ENCODE data around the gene RAP1GDS1. TPM values are rescaled to one million over a fixed set of nuclear protein-coding genes. Genes with fewer than 3 reads are reported as not detected.

The RAP1GDS1 gene
- total RNA-seq, 1 experiment from 2014 or later: 31.1 TPM

DNA sequence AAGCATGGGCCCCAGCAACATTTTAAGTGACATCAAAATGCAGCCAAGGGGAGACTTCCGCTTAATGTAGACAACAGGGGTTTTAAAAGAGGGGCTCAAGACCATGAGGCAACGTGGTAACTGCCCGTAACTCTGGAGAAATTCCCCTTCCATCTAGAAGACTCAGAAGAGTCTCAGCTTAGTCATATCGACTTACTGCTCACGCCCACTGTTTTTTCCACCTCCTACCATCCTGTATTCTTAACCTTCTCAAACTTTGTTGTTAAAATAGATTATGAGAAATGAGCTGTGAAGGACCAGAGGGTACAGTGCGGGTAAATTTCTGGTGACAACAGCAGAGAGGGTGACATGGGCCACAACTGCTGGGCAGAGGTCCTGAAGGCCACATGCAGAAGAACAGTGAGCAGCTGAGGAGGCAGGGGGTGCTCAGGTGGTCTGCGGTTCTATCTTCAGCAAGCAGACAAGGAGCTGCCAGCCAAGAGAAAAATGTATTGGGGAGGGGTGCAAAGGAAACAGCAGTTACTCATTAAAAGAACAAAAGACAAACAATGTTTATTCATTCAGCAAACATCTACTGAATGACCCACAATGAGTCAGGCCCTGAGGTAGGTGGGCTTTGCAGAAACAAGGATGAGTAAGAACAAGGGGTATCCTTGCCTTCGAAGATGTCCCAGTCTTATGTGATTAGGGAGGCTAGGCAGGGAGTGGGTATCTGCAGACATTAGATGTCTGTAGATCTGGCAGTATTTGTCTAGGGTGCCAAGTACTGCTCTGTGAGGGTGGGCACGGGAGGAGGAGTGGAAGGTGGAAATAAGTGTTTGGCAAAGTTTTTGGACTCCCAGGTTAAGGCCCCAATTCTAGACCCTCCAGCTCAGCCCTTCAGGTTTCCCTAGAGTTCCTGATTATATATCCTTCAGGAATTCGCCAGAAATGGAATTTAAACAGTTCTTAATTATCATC, 221.9 kb downstream of the RAP1GDS1 start:
- Histone ChIP-seq H3K79me2 (ENCODE audit: low read length) (peaks cover 34% of the 10 kb centered on the region), H4K20me1 (ENCODE audit: low read length) (no peaks in the 10 kb centered on the region), H3K9ac (ENCODE audit: low read length) (peak overlapping the region; percentile 80), H3F3A (ENCODE audit: low read length, unreplicated experiment) (no peaks in the 10 kb centered on the region), H3K4me3 (ENCODE audit: low read length) (peak overlapping the region; percentile 58), H3K36me3 (ENCODE audit: low read depth, low read length) (peaks cover 7% of the 10 kb centered on the region; the same call in 1 of the 2 replicates), H3K27me3 (ENCODE audit: low read length) (no peaks in the 10 kb centered on the region), H3K4me1 (ENCODE audit: insufficient read depth, low read length) (peaks cover 61% of the 10 kb centered on the region), H2AFZ (ENCODE audit: low read length) (peak overlapping the region; percentile 49), H3K4me2 (ENCODE audit: low read length) (peak overlapping the region; percentile 77), H3K9me2 (replicated peaks; ENCODE audit: low read length) (no peaks in the 10 kb centered on the region), H3K27ac (ENCODE audit: low read length) (peak overlapping the region; percentile 97), H3K9me3 (ENCODE audit: low read length) (no peaks in the 10 kb centered on the region)
- BruUV-seq (replicated peaks): no TSS peak
- intact Hi-C loops (cut with micrococcal nuclease): loop anchor here (1.0 to 10.0 kb wide), 3 partner anchors 92 to 171 kb away; no protein-coding TSS in a partner anchor
- POLR2A ChIA-PET (ENCODE audit: unreplicated experiment): no interaction called here
- CTCF ChIA-PET: interaction anchor here (0.7 kb wide), 1 partner anchor 177 kb away, joined by 3 read pairs; no protein-coding TSS in a partner anchor
- TF ChIP-seq EZH2 (IDR thresholded peaks at IDR 0.05; ENCODE audit: low read length, unreplicated experiment) (no peak), EZH2phosphoT487 (IDR thresholded peaks at IDR 0.05; ENCODE audit: borderline replicate concordance, low read length) (no peak)
- TF ChIP-seq, protein P1, sequence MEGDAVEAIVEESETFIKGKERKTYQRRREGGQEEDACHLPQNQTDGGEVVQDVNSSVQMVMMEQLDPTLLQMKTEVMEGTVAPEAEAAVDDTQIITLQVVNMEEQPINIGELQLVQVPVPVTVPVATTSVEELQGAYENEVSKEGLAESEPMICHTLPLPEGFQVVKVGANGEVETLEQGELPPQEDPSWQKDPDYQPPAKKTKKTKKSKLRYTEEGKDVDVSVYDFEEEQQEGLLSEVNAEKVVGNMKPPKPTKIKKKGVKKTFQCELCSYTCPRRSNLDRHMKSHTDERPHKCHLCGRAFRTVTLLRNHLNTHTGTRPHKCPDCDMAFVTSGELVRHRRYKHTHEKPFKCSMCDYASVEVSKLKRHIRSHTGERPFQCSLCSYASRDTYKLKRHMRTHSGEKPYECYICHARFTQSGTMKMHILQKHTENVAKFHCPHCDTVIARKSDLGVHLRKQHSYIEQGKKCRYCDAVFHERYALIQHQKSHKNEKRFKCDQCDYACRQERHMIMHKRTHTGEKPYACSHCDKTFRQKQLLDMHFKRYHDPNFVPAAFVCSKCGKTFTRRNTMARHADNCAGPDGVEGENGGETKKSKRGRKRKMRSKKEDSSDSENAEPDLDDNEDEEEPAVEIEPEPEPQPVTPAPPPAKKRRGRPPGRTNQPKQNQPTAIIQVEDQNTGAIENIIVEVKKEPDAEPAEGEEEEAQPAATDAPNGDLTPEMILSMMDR (conservative IDR thresholded peaks at IDR 0.05; ENCODE audit: low read depth, low read length): no peak
- DNase-seq (peak; percentile 82), ATAC-seq (peak; percentile 68)

DNA sequence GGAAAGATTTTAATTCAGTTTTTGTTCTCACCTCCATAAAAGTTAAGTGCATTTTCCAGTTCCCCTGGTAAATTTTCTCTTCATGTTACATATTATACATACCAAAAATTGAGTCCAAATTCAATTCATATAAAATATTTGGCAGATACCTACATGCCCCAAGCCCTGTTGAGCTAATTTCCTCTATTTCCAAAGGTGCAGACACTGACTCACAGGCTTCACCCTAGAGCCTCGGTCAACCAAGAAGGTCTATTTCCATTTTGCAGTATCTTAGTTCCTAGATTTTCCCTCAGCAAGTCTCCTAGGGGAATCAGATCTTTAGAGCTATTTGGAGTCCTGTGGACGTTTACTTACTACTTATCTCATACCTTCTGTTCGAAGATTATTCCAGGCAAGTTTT, 222.8 kb downstream of the RAP1GDS1 start:
- Histone ChIP-seq H3K27me3 (ENCODE audit: low read length) (no peaks in the 10 kb centered on the region), H3K9me2 (replicated peaks; ENCODE audit: low read length) (no peaks in the 10 kb centered on the region), H3K9me3 (ENCODE audit: low read length) (no peaks in the 10 kb centered on the region), H2AFZ (ENCODE audit: low read length) (no peak overlapping the region; the same call in 1 of the 2 replicates), H4K20me1 (ENCODE audit: low read length) (no peaks in the 10 kb centered on the region), H3K36me3 (ENCODE audit: low read depth, low read length) (no peaks in the 10 kb centered on the region), H3K4me3 (ENCODE audit: low read length) (no peak overlapping the region), H3K79me2 (ENCODE audit: low read length) (peaks cover 25% of the 10 kb centered on the region), H3K27ac (ENCODE audit: low read length) (peak overlapping the region; percentile 97), H3K9ac (ENCODE audit: low read length) (peak overlapping the region; percentile 80), H3F3A (ENCODE audit: low read length, unreplicated experiment) (no peaks in the 10 kb centered on the region), H3K4me2 (ENCODE audit: low read length) (peak overlapping the region; percentile 77), H3K4me1 (ENCODE audit: insufficient read depth, low read length) (peaks cover 52% of the 10 kb centered on the region)
- DNase-seq (peak; percentile 64), ATAC-seq (peak; percentile 46)
- ChIA-PET CTCF (no interaction called here), POLR2A (ENCODE audit: unreplicated experiment) (no interaction called here)
- no peak for TF ChIP-seq EZH2 (IDR thresholded peaks at IDR 0.05; ENCODE audit: low read length, unreplicated experiment)
- TF ChIP-seq, protein P1 (conservative IDR thresholded peaks at IDR 0.05; ENCODE audit: low read depth, low read length): no peak
- intact Hi-C loops (cut with micrococcal nuclease): loop anchor here (5.0 to 10.0 kb wide), 2 partner anchors 91 to 143 kb away; no protein-coding TSS in a partner anchor
- BruUV-seq (replicated peaks): no TSS peak
